ENCODE results near the gene KSR2.

The KSR2 gene

DNA sequence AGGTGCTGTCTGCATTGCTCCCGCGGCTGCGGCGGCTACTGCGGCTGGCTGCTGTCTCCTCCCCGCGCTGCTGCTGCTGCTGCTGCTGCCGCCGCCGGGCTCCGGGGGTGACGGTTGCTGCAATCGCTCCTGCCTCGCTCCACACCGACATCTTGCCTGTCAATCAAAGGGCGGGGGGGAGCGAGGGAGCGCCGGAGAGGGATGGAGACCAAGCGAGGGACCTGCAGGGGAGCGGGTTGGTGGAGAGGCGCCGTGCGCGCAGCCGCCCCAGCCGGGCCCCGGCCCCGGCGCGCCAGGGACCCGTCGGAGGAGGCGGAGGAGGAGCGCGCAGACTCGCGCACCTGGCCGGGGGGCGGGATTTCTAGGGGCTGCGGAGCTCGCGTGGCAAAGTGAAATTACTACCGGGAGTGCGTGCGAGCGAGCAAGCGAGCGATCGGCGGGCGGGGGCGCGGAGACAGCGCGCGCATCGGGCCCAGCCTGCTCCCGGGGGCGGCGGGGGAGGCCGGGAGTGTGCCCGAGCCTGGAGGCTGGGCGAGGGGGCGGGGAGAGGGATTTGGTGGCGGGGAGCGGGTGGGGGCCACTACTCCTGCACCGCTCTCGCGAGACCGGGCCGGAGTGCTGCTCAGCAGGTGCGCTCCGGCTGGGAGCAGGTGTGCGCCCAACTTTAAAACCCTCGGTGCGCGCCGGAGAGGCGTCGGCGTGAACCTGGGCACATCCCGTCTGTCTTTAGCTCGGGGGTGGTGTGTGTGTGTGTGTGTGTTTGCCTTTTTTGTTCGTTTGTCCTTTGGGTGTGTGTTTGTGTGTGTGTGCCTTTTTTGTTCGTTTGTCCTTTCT lies at the start of gene KSR2:
KSR2 (minus strand) TSS at position 165 of the 834 bp plus-strand sequence. CDS start 735 bp downstream, outside the sequence.
- TF ChIP-seq, protein P1, sequence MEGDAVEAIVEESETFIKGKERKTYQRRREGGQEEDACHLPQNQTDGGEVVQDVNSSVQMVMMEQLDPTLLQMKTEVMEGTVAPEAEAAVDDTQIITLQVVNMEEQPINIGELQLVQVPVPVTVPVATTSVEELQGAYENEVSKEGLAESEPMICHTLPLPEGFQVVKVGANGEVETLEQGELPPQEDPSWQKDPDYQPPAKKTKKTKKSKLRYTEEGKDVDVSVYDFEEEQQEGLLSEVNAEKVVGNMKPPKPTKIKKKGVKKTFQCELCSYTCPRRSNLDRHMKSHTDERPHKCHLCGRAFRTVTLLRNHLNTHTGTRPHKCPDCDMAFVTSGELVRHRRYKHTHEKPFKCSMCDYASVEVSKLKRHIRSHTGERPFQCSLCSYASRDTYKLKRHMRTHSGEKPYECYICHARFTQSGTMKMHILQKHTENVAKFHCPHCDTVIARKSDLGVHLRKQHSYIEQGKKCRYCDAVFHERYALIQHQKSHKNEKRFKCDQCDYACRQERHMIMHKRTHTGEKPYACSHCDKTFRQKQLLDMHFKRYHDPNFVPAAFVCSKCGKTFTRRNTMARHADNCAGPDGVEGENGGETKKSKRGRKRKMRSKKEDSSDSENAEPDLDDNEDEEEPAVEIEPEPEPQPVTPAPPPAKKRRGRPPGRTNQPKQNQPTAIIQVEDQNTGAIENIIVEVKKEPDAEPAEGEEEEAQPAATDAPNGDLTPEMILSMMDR (conservative IDR thresholded peaks at IDR 0.05): no peak
- peak within 1 kb of the TSS; percentile 91 for H3K27ac ChIP-seq

DNA sequence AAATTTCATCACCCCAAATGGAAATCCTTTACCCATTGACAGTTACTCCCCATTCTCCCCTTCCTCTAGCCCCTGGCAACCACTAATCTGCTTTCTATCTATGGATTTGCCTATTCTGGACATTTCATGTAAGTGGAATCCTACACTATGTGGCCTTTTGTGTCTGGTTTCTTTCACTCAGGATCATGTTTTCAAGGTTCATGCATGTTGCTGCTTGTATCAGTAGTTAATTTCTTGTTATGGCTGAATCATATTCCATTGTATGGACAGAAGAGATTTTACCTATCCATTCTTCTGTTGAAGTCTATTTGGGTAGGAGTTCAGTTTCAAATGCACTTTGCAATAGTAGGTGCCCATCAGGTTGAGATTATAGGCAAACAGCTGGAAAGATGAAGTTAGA lies 49.1 kb upstream of the KSR2 start:
- H3K27ac ChIP-seq: no peak overlapping the region; the same call in 1 of the 2 replicates
- TF ChIP-seq, protein P1 (conservative IDR thresholded peaks at IDR 0.05): no peak

DNA sequence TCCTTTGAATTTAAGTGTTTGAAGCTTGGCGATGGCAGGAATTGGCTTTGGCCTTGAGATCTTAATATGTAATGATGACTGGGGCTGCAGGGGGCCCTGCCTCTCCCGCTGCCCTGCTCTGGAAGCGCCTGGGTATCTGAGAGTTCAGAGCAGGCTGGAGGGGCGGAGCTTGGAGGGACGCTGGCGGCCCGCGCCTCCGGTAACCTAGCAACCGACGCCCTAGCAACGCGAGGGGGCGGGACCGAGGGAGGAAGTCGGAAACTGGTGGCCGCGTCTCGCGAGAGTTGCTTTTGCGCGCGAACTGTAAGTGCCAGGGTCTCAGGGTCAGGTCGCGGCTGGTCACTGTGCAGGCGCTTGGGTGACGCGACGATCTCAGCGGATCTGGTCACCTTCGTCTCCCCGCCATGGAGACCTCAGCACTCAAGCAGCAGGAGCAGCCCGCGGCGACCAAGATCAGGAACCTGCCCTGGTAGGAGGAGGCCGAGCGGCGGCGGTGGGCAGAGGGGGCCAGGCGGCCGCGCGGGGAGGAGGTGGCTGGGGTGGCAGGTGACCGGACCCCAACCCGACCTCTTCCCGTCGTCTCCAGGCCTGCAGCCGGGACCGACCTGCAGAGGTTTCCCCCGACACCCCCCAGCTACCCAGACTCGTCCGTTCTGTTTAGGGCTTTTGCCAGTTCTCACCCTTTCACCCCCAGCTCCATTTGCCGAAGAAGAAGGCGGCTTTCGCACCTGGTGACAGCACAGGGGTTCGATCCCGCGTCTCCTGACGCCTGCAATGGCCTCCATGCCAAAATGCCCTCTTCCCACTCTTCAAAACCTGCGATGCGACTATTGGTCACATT lies 47.9 kb upstream of the KSR2 start, which contains the start of gene RFC5:
RFC5 (plus strand) TSS at position 280 of the 841 bp plus-strand sequence; CDS start at position 405, 125 bp downstream.
- TF ChIP-seq, protein P1 (conservative IDR thresholded peaks at IDR 0.05): no peak
- peak within 1 kb of the TSS; percentile 72 for H3K27ac ChIP-seq

DNA sequence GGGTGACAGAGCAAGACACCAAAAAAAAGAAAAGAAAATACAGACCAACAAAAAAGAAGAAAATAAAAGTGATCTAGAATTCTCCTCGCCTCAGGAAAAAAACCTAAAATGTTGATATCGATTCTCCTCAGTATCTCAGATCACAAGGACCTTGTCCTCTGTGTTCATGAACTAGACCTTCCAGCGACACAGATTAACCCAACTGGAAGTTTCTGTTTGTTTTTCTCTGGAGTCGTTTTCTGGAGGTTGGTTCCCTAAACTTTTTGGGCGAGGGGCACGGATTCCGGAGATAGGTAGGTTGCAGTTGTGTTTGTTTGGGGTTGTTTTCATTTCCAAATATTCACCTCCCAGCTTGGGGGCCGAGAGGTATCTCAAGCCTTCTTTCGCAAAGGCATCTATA lies 47.2 kb upstream of the KSR2 start:
- H3K27ac ChIP-seq: peak overlapping the region; percentile 72

DNA sequence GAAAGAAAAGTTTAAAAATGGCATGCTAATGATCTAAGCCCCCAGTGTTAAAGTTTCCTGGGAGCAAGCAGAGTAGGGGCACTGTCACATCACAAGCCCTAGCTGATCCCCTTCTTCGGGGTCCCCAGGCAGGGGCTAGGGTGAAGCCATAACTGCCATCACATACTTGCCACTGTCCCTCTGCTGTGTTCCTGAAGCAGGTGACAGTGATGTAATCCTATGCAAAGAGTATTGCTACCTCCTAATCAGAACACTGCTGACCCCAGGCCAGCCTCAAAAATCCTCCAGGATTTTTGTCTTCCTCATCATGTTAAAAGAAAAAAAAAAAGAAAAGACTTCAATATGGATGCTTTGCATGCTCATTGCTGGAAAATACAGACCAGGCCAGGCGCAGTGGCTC lies 46.5 kb upstream of the KSR2 start:
- TF ChIP-seq, protein P1 (conservative IDR thresholded peaks at IDR 0.05): no peak
- H3K27ac ChIP-seq: no peak overlapping the region

More for the DNA sequence above, 47.2 kb upstream of the KSR2 start:
- TF ChIP-seq, protein P1 (conservative IDR thresholded peaks at IDR 0.05): no peak

DNA sequence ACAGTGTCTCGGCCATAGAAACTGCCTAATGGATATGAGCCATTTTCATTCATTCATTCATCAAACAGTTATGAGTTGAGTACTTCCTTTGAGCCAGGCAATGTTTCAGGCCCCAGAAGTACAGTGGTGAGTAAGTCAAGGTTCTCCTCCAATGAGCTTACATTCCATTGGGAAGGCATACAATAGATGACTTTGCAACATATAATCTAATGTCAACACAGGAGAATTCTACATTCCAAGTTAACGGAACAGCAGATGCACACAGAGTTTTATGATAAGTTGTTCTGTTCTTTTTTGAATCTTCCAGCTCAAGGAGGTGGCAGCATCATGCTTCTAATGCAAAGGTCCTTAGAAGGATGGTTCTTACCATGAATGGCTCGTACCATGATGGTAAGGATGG lies 44.5 kb upstream of the KSR2 start:
- TF ChIP-seq, protein P1 (conservative IDR thresholded peaks at IDR 0.05): no peak
- no peak overlapping the region for H3K27ac ChIP-seq

DNA sequence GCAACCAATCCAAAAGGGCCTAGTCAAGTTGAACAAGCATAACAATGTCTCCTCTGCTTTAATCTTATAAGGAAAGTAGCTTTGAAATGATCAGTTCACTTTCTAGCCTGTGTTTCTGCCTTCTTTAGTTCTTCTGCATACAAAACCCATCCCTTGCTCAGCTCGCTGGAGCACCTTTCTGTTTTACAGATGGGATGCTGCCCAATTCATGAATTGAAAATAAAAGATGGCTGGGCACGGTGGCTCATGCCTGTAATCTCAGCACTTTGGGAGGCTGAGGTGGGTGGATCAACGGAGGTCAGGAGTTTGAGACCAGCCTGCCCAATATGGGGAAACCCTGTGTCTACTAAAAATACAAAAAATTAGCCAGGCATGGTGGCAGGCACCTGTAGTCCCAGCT lies 43.2 kb upstream of the KSR2 start:
- TF ChIP-seq, protein P1 (conservative IDR thresholded peaks at IDR 0.05): no peak
- no peak overlapping the region for H3K27ac ChIP-seq

Data from VCaP (cell line).